GM18520 (cell line): ENCODE measurements around the gene OXSR1.
"Not testable (repeated sequence)": the region's sequence is repeated elsewhere in the genome, so short reads cannot be mapped to it uniquely, and the experiment has no call there.

ENCODE experiments used
- ATAC-seq: cut with Tn5 transposase; IDR thresholded peaks from one replicate; pipeline ENCODE4 v1.9.1; 2021; ENCODE audit not compliant: unreplicated experiment

OXSR1 gene

GRCh38 chr3:38219609-38220197 lies 54.4 kb downstream of the OXSR1 start:
- no peak for ATAC-seq

GRCh38 chr3:38221005-38221404 lies 55.7 kb downstream of the OXSR1 start:
- ATAC-seq: no peak

- ATAC-seq: no peak
Measured at GRCh38 chr3:38222032-38222634, 56.8 kb downstream of the OXSR1 start.

- no peak for ATAC-seq
Measured at GRCh38 chr3:38224357-38224756, 59.0 kb downstream of the OXSR1 start.

GRCh38 chr3:38226273-38226672 lies 60.9 kb downstream of the OXSR1 start:
- ATAC-seq: no peak

GRCh38 chr3:38227989-38228388 lies 62.7 kb downstream of the OXSR1 start:
- no peak for ATAC-seq

GRCh38 chr3:38229036-38229435 lies 63.7 kb downstream of the OXSR1 start:
- no peak for ATAC-seq

- no peak for ATAC-seq
Measured at GRCh38 chr3:38232701-38233100, 67.4 kb downstream of the OXSR1 start.

GRCh38 chr3:38235466-38235865 lies 70.1 kb downstream of the OXSR1 start:
- no peak for ATAC-seq

- ATAC-seq: no peak
Measured at GRCh38 chr3:38238416-38239008, 73.2 kb downstream of the OXSR1 start.

GRCh38 chr3:38242812-38243211 lies 77.5 kb downstream of the OXSR1 start:
- ATAC-seq: not testable (repeated sequence)

- no peak for ATAC-seq
Measured at GRCh38 chr3:38245930-38246329, 80.6 kb downstream of the OXSR1 start.

- no peak for ATAC-seq
Measured at GRCh38 chr3:38247366-38248035, 82.2 kb downstream of the OXSR1 start.

GRCh38 chr3:38250198-38250597 lies 84.9 kb downstream of the OXSR1 start:
- no peak for ATAC-seq

- ATAC-seq: no peak
Measured at GRCh38 chr3:38251197-38251596, 85.9 kb downstream of the OXSR1 start.

GRCh38 chr3:38253704-38254103 lies 88.4 kb downstream of the OXSR1 start:
- no peak for ATAC-seq

GRCh38 chr3:38254872-38255271 lies 89.5 kb downstream of the OXSR1 start:
- ATAC-seq: no peak

GRCh38 chr3:38255627-38256026 lies 90.3 kb downstream of the OXSR1 start:
- ATAC-seq: no peak

GRCh38 chr3:38257583-38257982 lies 92.2 kb downstream of the OXSR1 start:
- no peak for ATAC-seq

- ATAC-seq: no peak
Measured at GRCh38 chr3:38260474-38260873, 95.1 kb downstream of the OXSR1 start.

- ATAC-seq: no peak
Measured at GRCh38 chr3:38264353-38264771, 99.0 kb downstream of the OXSR1 start.

GRCh38 chr3:38264779-38265178 lies 99.4 kb downstream of the OXSR1 start:
- ATAC-seq: no peak
